HepG2 (cell line): Measurements from ENCODE around the gene ADPGK. TPM values are rescaled to one million over a fixed set of nuclear protein-coding genes. Genes with fewer than 3 reads are reported as not detected.
A peak's percentile ranks its signal among the peaks of the same experiment; 100 is the strongest.

Source experiments
- HNF4A ChIP-seq: sonication (generic); formaldehyde crosslinking; IDR thresholded peaks from 2 replicates; pipeline ENCODE4 v1.4.0; 2020; ENCODE audit warnings: missing genetic modification reagents
- KDM5A ChIP-seq: fragments of 200-600 bp; sonication (generic); IDR thresholded peaks from 2 replicates; pipeline ENCODE4 v1.7.0; 2018; ENCODE audit warnings: antibody characterized with exemption, mild to moderate bottlenecking, low read length, borderline replicate concordance
- NFKBIZ ChIP-seq: IDR thresholded peaks from 2 replicates; pipeline ENCODE4 v1.6.1; 2018; ENCODE audit warnings: missing genetic modification reagents, missing compliant biosample characterization
- REPIN1 ChIP-seq: sonication (generic); formaldehyde crosslinking; IDR thresholded peaks from 2 replicates; pipeline ENCODE4 v1.8.0; 2022; ENCODE audit warnings: missing genetic modification reagents, low read depth, mild to moderate bottlenecking, borderline replicate concordance
- RXRB ChIP-seq: IDR thresholded peaks from 2 replicates; pipeline ENCODE4 v1.6.1; 2016; ENCODE audit warnings: borderline replicate concordance, missing genetic modification reagents, missing compliant biosample characterization
- TBX2 ChIP-seq: sonication (generic); formaldehyde crosslinking; IDR thresholded peaks from 2 replicates; pipeline ENCODE4 v1.5.0; 2020; ENCODE audit warnings: missing genetic modification reagents, mild to moderate bottlenecking, borderline replicate concordance
- U2AF2 ChIP-seq: fragments of 200-400 bp; formaldehyde crosslinking; IDR thresholded peaks from 2 replicates; pipeline ENCODE4 v1.6.1; 2017; ENCODE audit warnings: low read depth, mild to moderate bottlenecking, low read length
- ZNF160 ChIP-seq: sonication (generic); formaldehyde crosslinking; IDR thresholded peaks from 2 replicates; pipeline ENCODE4 v1.8.0; 2022; ENCODE audit warnings: mild to moderate bottlenecking, inconsistent platforms, missing genetic modification reagents
- ZNF510 ChIP-seq: sonication (generic); formaldehyde crosslinking; IDR thresholded peaks from 2 replicates; pipeline ENCODE4 v1.4.0; 2020; ENCODE audit warnings: low read depth, mild to moderate bottlenecking, missing genetic modification reagents
- polyA plus RNA-seq, 8 experiments: library from polyadenylated mRNA; depleted of rRNA in 3 of 8; stranded (reverse) in 7 of 8; unstranded in 1 of 8; fragments of >200 nt; fragmentation: Illumina TruSeq in 4 of 8; extraction: Trizol in 4 of 8; gene quantifications; 2 replicates each; pipeline versions ENCODE4 v1.2.1 to v1.2.3, GENCODE V29; 2011 to 2016; ENCODE audit warnings: low read depth in 4 of 8, missing spikeins in 1 of 8, mixed read lengths in 1 of 8; ENCODE audit not compliant: insufficient read depth in 1 of 8
- total RNA-seq, 5 experiments: library from RNA; depleted of rRNA; stranded (reverse); fragments of >200 nt; fragmentation: Illumina TruSeq; extraction: Trizol; gene quantifications; 2 replicates each; pipeline ENCODE4 v1.2.3, GENCODE V29; 2016; ENCODE audit warnings: low read depth in 1 of 5
- TF ChIP-seq, protein P1 (sequence below): sonication (generic); formaldehyde crosslinking; IDR thresholded peaks from 2 replicates; pipeline ENCODE4 v1.4.0; 2020; ENCODE audit warnings: missing genetic modification reagents
- TF ChIP-seq, protein P2 (sequence below): sonication (generic); formaldehyde crosslinking; IDR thresholded peaks from 2 replicates; pipeline ENCODE4 v1.8.0; 2022; ENCODE audit warnings: mild to moderate bottlenecking, missing genetic modification reagents, borderline replicate concordance
- TF ChIP-seq, protein P3 (sequence below): sonication (generic); formaldehyde crosslinking; IDR thresholded peaks from 2 replicates; pipeline ENCODE4 v1.4.0; 2020; ENCODE audit warnings: missing genetic modification reagents
- TF ChIP-seq, protein P4 (sequence below): sonication (generic); formaldehyde crosslinking; conservative IDR thresholded peaks from 2 replicates; pipeline ENCODE4 v1.4.0; 2020; ENCODE audit warnings: missing genetic modification reagents
- TF ChIP-seq, protein P5 (sequence below): sonication (generic); formaldehyde crosslinking; IDR thresholded peaks from 2 replicates; pipeline ENCODE4 v1.5.0; 2020; ENCODE audit warnings: missing genetic modification reagents, mild to moderate bottlenecking, borderline replicate concordance

Gene ADPGK
- total and polyA plus RNA-seq, 2 of the 13 experiments (the other 11 are each of a cell fraction or from before 2014, with no cell fraction given) = 61.6 to 67.5 TPM

DNA sequence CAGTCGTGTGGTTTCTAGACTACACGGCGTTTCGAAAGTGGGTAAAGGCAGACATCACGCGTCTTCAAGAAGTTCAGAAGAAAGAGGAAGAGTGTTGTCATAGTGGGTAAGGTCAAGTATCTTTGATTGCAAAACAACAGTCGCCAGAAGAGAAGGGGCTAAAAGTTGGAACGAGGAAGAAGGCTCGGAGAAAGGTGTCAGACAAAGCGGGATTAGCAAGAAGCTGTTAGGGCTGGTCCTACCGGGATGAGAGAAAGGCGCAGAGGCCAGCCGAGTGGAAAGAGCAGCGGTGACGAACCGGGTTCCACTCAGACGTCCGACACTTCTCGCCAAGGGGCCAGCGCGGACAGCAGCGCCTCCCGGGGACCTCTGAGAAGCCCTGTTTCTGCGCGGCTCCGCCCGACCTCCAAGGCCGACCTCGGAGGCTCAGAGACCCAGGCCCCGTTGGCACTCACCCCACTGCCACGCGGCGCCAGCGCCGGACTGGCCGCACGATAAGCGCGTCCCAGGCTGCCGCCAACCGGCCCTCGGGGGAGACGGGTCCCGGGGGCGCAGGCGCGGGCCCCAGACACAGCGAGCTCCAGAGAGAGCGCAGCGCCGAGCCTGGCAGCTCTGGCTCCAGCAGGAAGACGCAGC is 436 bp downstream of the ADPGK start (continued):
- TF ChIP-seq RXRB (no peak), NFKBIZ (CRISPR knock-in tag) (no peak), REPIN1 (CRISPR knock-in tag) (no peak), KDM5A (no peak), U2AF2 (no peak), HNF4A (no peak), ZNF160 (CRISPR knock-in tag) (no peak), TBX2 (CRISPR knock-in tag) (no peak), ZNF510 (0 out of 2 replicates have a peak, but pooled peaks have one; percentile 55)
- TF ChIP-seq, protein P1, sequence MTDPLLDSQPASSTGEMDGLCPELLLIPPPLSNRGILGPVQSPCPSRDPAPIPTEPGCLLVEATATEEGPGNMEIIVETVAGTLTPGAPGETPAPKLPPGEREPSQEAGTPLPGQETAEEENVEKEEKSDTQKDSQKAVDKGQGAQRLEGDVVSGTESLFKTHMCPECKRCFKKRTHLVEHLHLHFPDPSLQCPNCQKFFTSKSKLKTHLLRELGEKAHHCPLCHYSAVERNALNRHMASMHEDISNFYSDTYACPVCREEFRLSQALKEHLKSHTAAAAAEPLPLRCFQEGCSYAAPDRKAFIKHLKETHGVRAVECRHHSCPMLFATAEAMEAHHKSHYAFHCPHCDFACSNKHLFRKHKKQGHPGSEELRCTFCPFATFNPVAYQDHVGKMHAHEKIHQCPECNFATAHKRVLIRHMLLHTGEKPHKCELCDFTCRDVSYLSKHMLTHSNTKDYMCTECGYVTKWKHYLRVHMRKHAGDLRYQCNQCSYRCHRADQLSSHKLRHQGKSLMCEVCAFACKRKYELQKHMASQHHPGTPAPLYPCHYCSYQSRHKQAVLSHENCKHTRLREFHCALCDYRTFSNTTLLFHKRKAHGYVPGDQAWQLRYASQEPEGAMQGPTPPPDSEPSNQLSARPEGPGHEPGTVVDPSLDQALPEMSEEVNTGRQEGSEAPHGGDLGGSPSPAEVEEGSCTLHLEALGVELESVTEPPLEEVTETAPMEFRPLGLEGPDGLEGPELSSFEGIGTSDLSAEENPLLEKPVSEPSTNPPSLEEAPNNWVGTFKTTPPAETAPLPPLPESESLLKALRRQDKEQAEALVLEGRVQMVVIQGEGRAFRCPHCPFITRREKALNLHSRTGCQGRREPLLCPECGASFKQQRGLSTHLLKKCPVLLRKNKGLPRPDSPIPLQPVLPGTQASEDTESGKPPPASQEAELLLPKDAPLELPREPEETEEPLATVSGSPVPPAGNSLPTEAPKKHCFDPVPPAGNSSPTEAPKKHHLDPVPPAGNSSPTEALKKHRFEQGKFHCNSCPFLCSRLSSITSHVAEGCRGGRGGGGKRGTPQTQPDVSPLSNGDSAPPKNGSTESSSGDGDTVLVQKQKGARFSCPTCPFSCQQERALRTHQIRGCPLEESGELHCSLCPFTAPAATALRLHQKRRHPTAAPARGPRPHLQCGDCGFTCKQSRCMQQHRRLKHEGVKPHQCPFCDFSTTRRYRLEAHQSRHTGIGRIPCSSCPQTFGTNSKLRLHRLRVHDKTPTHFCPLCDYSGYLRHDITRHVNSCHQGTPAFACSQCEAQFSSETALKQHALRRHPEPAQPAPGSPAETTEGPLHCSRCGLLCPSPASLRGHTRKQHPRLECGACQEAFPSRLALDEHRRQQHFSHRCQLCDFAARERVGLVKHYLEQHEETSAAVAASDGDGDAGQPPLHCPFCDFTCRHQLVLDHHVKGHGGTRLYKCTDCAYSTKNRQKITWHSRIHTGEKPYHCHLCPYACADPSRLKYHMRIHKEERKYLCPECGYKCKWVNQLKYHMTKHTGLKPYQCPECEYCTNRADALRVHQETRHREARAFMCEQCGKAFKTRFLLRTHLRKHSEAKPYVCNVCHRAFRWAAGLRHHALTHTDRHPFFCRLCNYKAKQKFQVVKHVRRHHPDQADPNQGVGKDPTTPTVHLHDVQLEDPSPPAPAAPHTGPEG = 0 out of 2 replicates have a peak, but pooled peaks have one; percentile 26
- TF ChIP-seq, protein P2, sequence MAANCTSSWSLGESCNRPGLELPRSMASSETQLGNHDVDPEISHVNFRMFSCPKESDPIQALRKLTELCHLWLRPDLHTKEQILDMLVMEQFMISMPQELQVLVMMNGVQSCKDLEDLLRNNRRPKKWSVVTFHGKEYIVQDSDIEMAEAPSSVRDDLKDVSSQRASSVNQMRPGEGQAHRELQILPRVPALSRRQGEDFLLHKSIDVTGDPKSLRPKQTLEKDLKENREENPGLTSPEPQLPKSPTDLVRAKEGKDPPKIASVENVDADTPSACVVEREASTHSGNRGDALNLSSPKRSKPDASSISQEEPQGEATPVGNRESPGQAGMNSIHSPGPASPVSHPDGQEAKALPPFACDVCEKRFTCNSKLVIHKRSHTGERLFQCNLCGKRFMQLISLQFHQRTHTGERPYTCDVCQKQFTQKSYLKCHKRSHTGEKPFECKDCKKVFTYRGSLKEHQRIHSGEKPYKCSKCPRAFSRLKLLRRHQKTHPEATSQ = no peak
- TF ChIP-seq, protein P3, sequence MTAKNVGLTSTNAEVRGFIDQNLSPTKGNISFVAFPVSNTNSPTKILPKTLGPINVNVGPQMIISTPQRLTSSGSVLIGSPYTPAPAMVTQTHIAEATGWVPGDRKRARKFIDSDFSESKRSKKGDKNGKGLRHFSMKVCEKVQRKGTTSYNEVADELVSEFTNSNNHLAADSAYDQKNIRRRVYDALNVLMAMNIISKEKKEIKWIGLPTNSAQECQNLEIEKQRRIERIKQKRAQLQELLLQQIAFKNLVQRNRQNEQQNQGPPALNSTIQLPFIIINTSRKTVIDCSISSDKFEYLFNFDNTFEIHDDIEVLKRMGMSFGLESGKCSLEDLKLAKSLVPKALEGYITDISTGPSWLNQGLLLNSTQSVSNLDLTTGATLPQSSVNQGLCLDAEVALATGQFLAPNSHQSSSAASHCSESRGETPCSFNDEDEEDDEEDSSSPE (CRISPR knock-in tag) = no peak
- TF ChIP-seq, protein P4, sequence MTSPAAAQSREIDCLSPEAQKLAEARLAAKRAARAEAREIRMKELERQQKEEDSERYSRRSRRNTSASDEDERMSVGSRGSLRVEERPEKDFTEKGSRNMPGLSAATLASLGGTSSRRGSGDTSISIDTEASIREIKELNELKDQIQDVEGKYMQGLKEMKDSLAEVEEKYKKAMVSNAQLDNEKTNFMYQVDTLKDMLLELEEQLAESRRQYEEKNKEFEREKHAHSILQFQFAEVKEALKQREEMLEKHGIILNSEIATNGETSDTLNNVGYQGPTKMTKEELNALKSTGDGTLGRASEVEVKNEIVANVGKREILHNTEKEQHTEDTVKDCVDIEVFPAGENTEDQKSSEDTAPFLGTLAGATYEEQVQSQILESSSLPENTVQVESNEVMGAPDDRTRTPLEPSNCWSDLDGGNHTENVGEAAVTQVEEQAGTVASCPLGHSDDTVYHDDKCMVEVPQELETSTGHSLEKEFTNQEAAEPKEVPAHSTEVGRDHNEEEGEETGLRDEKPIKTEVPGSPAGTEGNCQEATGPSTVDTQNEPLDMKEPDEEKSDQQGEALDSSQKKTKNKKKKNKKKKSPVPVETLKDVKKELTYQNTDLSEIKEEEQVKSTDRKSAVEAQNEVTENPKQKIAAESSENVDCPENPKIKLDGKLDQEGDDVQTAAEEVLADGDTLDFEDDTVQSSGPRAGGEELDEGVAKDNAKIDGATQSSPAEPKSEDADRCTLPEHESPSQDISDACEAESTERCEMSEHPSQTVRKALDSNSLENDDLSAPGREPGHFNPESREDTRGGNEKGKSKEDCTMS (CRISPR knock-in tag) = no peak
- TF ChIP-seq, protein P5, sequence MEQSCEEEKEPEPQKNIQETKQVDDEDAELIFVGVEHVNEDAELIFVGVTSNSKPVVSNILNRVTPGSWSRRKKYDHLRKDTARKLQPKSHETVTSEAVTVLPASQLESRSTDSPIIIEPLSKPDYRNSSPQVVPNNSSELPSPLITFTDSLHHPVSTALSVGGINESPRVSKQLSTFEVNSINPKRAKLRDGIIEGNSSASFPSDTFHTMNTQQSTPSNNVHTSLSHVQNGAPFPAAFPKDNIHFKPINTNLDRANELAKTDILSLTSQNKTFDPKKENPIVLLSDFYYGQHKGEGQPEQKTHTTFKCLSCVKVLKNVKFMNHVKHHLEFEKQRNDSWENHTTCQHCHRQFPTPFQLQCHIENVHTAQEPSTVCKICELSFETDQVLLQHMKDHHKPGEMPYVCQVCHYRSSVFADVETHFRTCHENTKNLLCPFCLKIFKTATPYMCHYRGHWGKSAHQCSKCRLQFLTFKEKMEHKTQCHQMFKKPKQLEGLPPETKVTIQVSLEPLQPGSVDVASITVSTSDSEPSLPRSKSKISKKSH (CRISPR knock-in tag) = no peak; the same call in 1 of the 2 replicates
